ENCODE measurements around the gene C16orf87. TPM values are rescaled to one million over a fixed set of nuclear protein-coding genes. Genes with fewer than 3 reads are reported as not detected.
A peak's percentile ranks its signal among the peaks of the same experiment; 100 is the strongest.

Gene C16orf87
- total RNA-seq, 4 donors from 2014 or later, result 5.8 to 13.7 (median 9.4) TPM

GRCh38 chr16:46843898-46844642 lies 13.1 kb upstream of the C16orf87 start:
- H3K36me3 ChIP-seq, result no peaks in the 10 kb centered on the region
- peaks cover 0 to 10% (median 0%) of the 10 kb centered on the region in 3 donors for H3K4me1 ChIP-seq
- 50 to 90% methylated on average over 1 to 2 of the region's 74 CpGs for WGBS, 2 donors (ENCODE audit: low coverage in 1 of 2)
- TF ChIP-seq CTCF (IDR thresholded peaks at IDR 0.05) (no peak), EP300 (IDR thresholded peaks at IDR 0.05) (no peak), POLR2A (IDR thresholded peaks at IDR 0.05) (no peak), POLR2AphosphoS5 (IDR thresholded peaks at IDR 0.05) (no peak)
- no peak overlapping the region for H3K27ac ChIP-seq
- H3K4me3 ChIP-seq, result peak overlapping the region in 1 of 2 donors; percentile 12
- peak; percentile 28 for ATAC-seq
- peaks cover 28% of the 10 kb centered on the region for H3K27me3 ChIP-seq
- no peaks in the 10 kb centered on the region for H3K9me3 ChIP-seq

- Histone ChIP-seq H3K27me3 (peaks cover 28% of the 10 kb centered on the region), H3K4me1 (peaks cover 0 to 10% (median 0%) of the 10 kb centered on the region in 3 donors), H3K9me3 (no peaks in the 10 kb centered on the region), H3K27ac (no peak overlapping the region), H3K36me3 (no peaks in the 10 kb centered on the region), H3K4me3 (no peak overlapping the region)
- ATAC-seq, result no peak
- no peak for TF ChIP-seq EP300 (IDR thresholded peaks at IDR 0.05)
- no peak for TF ChIP-seq POLR2AphosphoS5 (IDR thresholded peaks at IDR 0.05)
- no peak for TF ChIP-seq POLR2A (IDR thresholded peaks at IDR 0.05)
- TF ChIP-seq CTCF (IDR thresholded peaks at IDR 0.05), result no peak
- WGBS, 2 donors (ENCODE audit: low coverage in 1 of 2), result 96 to 100% methylated on average over 3 to 15 of the region's 18 CpGs
Observed at GRCh38 chr16:46842192-46842895, 11.4 kb upstream of the C16orf87 start.

- Histone ChIP-seq H3K4me1 (peaks cover 0 to 10% (median 0%) of the 10 kb centered on the region in 3 donors), H3K36me3 (no peaks in the 10 kb centered on the region), H3K27me3 (peaks cover 11% of the 10 kb centered on the region), H3K27ac (no peak overlapping the region), H3K4me3 (no peak overlapping the region), H3K9me3 (no peaks in the 10 kb centered on the region)
- TF ChIP-seq POLR2AphosphoS5 (IDR thresholded peaks at IDR 0.05), result no peak
- TF ChIP-seq EP300 (IDR thresholded peaks at IDR 0.05), result no peak
- TF ChIP-seq POLR2A (IDR thresholded peaks at IDR 0.05), result no peak
- no peak for TF ChIP-seq CTCF (IDR thresholded peaks at IDR 0.05)
- no peak for ATAC-seq
- WGBS, 2 donors (ENCODE audit: low coverage in 1 of 2), result 61 to 70% methylated on average over 10 to 11 of the region's 11 CpGs
Observed at GRCh38 chr16:46839986-46840443, 9.0 kb upstream of the C16orf87 start.

- WGBS, 2 donors (ENCODE audit: low coverage in 1 of 2), result 81% methylated on average over 6 of the region's 6 CpGs
- H3K36me3 ChIP-seq, result no peaks in the 10 kb centered on the region
- no peaks in the 10 kb centered on the region for H3K9me3 ChIP-seq
- H3K27ac ChIP-seq, result no peak overlapping the region
- TF ChIP-seq POLR2A (IDR thresholded peaks at IDR 0.05) (no peak), POLR2AphosphoS5 (IDR thresholded peaks at IDR 0.05) (no peak), EP300 (IDR thresholded peaks at IDR 0.05) (no peak), CTCF (IDR thresholded peaks at IDR 0.05) (no peak)
- H3K4me1 ChIP-seq, result peaks cover 0 to 1% (median 0%) of the 10 kb centered on the region in 3 donors
- no peak for ATAC-seq
- no peaks in the 10 kb centered on the region for H3K27me3 ChIP-seq
- no peak overlapping the region for H3K4me3 ChIP-seq
Observed at GRCh38 chr16:46836534-46837530, 5.9 kb upstream of the C16orf87 start.
